C4-2B (cell line): ENCODE results near the gene LCTL.

Experiments used
- ZFX ChIP-seq: fragments of 450-650 bp; IDR thresholded peaks from 2 replicates; pipeline ENCODE4 v1.6.1; 2017
- TF ChIP-seq, protein P1 (sequence below): fragments of 450-650 bp; conservative IDR thresholded peaks from 2 replicates; pipeline ENCODE4 v1.5.1; 2017; ENCODE audit warnings: mild to moderate bottlenecking

DNA sequence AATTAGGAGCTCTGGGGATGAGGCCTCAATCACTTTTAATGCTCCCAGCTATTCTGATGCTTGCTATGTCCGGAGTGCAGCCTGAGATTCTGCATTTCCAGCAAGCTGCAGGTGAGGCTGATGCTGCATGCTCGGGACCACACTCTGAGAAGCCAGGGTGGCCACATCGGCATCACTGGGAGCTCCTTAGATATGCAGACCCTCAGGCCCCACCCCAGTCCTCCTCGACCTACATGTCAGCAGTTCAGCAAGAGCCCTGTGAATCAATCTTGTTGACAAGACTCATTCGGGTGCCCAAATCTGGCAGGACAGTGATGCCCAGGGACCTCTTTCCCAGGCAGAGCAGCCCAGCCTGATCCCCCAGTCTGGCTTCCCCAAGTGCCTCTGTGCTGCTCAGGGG is 44.1 kb upstream of the LCTL start:
- TF ChIP-seq, protein P1, sequence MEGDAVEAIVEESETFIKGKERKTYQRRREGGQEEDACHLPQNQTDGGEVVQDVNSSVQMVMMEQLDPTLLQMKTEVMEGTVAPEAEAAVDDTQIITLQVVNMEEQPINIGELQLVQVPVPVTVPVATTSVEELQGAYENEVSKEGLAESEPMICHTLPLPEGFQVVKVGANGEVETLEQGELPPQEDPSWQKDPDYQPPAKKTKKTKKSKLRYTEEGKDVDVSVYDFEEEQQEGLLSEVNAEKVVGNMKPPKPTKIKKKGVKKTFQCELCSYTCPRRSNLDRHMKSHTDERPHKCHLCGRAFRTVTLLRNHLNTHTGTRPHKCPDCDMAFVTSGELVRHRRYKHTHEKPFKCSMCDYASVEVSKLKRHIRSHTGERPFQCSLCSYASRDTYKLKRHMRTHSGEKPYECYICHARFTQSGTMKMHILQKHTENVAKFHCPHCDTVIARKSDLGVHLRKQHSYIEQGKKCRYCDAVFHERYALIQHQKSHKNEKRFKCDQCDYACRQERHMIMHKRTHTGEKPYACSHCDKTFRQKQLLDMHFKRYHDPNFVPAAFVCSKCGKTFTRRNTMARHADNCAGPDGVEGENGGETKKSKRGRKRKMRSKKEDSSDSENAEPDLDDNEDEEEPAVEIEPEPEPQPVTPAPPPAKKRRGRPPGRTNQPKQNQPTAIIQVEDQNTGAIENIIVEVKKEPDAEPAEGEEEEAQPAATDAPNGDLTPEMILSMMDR = no peak
- TF ChIP-seq ZFX = no peak
